HS-27A (cell line): Measurements from ENCODE around the gene FLT4.

Experiments
- DNase-seq: peaks from one replicate; pipeline ENCODE4 v3.0.0-alpha.2; 2012; ENCODE audit warnings: low read depth, missing footprints

Gene FLT4

GRCh38 chr5:180592176-180592575 lies 57.2 kb downstream of the FLT4 start:
- DNase-seq, result no peak

GRCh38 chr5:180591311-180591887 lies 58.0 kb downstream of the FLT4 start, which contains the start of gene SCGB3A1:
TSS of gene SCGB3A1 (minus strand) at chr5:180591499. CDS start at chr5:180591462, 37 bp downstream.
- DNase-seq, result no peak

DNA sequence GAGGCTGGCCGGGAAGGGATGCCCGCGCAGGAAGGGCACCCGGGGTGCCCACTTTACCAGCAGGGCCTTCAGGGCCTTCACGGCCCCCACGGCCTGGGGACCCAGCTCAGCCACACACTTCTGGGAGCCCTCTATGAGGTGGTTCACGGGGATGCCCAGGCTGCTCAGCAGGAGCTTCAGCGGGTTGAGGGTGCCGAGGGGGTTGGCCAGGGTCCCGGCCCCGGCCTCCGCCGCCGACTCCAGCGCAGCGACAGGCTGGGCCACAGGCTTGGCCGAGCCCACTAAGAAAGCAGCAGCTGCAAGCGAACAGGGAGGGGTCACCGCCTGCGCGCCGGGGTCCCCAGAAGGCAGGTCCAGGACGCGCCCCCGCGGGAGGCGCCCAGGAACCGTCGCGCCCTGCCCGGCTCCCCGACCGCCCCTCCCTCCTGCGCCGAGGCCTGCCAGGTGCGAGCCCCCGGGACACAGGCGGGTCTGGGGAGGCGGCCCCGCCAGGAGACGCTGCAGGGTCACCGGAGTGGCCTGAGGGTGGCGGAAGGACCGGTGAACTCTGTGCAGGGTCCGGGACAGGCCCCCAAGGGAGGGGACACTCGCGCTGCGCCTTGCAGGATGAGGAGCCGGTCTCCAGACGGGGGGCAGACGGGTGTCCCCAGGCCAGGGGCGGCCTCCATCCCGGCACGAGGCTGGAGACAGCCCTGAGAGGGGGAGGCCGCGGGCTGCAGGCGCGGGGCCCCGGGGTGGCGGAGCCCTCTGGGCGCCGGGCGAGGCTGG lies 58.7 kb downstream of the FLT4 start:
- no peak for DNase-seq

- no peak for DNase-seq
Observed at GRCh38 chr5:180589771-180590542, 59.4 kb downstream of the FLT4 start.

DNA sequence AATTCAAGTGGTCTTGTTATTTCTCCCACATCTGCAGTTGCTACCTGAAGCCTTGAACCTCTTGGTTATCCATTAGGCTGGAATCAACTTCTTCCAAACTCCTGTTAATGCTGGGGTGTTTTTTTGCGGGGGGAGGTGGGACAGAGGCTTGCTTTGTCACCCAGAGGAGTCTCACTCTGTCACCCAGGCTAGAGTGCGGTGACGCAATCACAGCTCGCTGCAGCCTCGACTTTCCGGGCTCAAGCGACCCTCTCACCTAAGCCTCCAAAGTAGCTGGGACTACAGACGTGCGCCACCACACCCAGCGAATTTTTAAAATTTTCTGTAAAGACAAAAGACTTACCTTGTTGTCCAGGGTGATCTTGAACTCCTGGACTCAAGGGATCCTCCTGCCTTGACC lies 62.5 kb downstream of the FLT4 start:
- no peak for DNase-seq

GRCh38 chr5:180586204-180586603 lies 63.2 kb downstream of the FLT4 start:
- DNase-seq, result no peak

DNA sequence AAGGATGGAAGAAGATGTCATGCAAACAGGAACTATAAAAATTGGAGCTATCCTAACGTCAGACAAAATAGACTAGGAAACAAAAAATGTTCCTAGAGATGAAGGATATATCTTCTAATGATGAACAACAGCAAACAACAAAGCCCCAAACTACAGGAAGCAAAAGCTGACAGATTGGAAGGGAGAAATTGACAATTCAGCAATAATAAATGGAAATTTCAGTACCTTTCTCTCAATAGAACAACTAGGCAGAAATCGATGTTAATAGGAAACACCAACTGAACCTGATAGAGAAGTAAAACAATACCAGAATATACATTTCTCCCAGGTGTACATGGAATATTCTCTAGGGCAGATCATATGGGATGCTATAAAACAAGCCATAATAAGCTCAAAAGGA lies 65.7 kb downstream of the FLT4 start:
- no peak for DNase-seq

- DNase-seq, result no peak
Observed at GRCh38 chr5:180580681-180581080, 68.7 kb downstream of the FLT4 start.

DNA sequence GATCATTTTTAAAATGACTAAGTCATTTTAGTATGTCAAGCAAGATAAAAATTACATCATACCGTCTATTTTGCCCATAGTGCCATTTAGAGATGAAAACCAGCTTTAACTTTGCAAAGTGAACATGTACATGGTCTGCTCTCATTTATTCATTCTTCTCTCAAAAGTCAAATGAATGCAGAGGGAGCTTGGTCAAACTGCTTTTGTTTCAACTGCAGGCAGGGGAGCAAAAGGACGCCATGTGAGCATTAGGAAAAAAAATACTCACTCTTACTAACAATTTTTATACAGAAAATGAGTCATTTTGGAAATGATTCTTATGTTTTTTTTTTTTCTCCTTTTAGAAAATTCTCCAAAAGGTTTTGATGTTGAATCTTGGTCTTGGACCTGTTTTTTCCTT lies 73.8 kb downstream of the FLT4 start:
- no peak for DNase-seq

DNA sequence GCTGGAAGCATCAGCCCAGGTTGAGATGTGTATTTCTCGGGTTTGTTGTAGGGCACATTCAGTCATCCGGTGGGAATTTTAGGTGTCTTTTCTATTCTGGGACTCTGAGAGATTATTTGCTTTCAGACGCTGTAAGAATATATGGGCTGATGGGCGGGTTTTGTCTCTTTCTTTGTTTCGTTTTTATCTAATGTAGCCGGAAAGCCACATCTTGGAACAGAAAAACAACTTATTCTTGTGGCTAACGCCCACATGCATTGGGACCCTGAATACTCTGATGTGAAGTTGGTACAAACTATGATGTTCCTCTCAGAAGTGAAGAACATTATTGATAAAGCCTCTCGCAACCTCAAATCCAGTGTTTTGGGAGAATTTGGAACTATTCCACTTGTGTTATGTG lies 80.5 kb downstream of the FLT4 start:
- DNase-seq, result no peak

DNA sequence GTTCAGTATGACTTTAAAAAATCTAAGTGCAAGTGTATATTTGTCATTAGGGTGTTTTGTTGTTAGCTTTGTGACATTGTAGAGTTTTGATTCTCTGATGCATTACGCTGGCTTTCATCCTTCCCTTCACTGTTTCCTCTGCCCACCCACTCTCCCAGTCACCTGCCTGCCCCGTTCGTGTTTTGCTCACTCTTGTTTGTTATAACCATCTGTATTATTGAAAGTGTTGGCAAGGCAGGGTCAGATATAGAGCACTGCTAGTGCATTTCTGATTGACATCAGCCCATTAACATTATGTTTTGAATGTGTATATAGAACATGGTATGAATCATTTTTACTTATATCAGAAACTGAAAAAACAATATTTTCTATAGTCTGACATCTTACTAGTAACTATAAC lies 85.4 kb downstream of the FLT4 start:
- DNase-seq, result no peak

DNA sequence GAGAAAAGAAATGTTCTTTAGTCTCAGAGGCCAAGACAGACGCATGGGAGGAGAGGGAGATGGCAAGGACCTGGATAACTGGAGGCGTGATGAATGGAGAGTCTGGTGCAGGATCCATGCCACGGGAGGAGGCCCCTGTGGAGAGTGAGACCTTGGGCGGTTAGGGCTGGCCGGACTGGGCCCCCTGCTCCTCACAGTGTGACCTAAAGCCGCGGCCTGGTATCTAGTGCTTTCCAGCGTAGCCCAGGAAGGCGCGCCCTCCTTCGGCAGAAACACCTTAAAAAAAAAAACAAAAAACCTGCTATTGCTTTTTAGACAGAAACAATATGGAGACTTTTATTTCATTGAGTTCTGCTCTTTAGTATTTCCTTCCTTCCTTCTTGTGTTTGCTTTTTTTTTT lies 91.2 kb downstream of the FLT4 start:
- no peak for DNase-seq

- DNase-seq, result no peak
Observed at GRCh38 chr5:180557217-180557809, 92.1 kb downstream of the FLT4 start.

GRCh38 chr5:180555168-180555921 lies 94.1 kb downstream of the FLT4 start:
- no peak for DNase-seq

GRCh38 chr5:180553530-180553929 lies 95.9 kb downstream of the FLT4 start:
- DNase-seq, result no peak
